Fibroblast of skin of right quadriceps (primary cell): ENCODE measurements around the gene GHSR.

Experiments used
- DNase-seq: peaks from one replicate; pipeline ENCODE4 v3.0.0-alpha.2; 2013

GHSR gene

GRCh38 chr3:172415323-172415722, 32.9 kb downstream of the GHSR start:
- DNase-seq, result no peak

GRCh38 chr3:172411478-172411947, 36.7 kb downstream of the GHSR start:
- DNase-seq, result no peak

GRCh38 chr3:172410702-172411477, 37.4 kb downstream of the GHSR start:
- no peak for DNase-seq

GRCh38 chr3:172407872-172408271, 40.4 kb downstream of the GHSR start:
- DNase-seq, result no peak

GRCh38 chr3:172405914-172406313, 42.3 kb downstream of the GHSR start:
- no peak for DNase-seq

GRCh38 chr3:172404237-172404962, 43.9 kb downstream of the GHSR start:
- DNase-seq, result no peak

- no peak for DNase-seq
These were observed 45.2 kb downstream of the GHSR start for GRCh38 chr3:172402892-172403643.

- DNase-seq, result no peak
These were observed 46.2 kb downstream of the GHSR start for GRCh38 chr3:172402090-172402489.

GRCh38 chr3:172398484-172398883, 49.8 kb downstream of the GHSR start:
- no peak for DNase-seq

GRCh38 chr3:172397716-172398405, 50.4 kb downstream of the GHSR start:
- no peak for DNase-seq

GRCh38 chr3:172396400-172396799, 51.9 kb downstream of the GHSR start:
- DNase-seq, result no peak

GRCh38 chr3:172394692-172395091, 53.6 kb downstream of the GHSR start:
- no peak for DNase-seq
